K562 (cell line): ENCODE results near the gene GULP1. TPM values are rescaled to one million over a fixed set of nuclear protein-coding genes. Genes with fewer than 3 reads are reported as not detected.
A peak's percentile ranks its signal among the peaks of the same experiment; 100 is the strongest.

Source experiments
- ATAC-seq: fragments of 200-7000 bp; cut with Tn5 transposase; 3 replicates; pipeline ENCODE4 v1.9.1; 2020; ENCODE audit warnings: moderate library complexity
- BruUV-seq: library from RNA; stranded (reverse); fragments of 400-500 nt; replicated peaks from 2 replicates; lab custom pipeline; 2021; lab: Mats Ljungman, UMichigan
- CTCF ChIA-PET: fragments of 300-600 bp; formaldehyde crosslinking; extraction: SDS; loops from one replicate; lab custom pipeline; 2021; ENCODE audit warnings: low intra/inter-chr PET ratio; lab: Yijun Ruan, JAX
- POLR2A ChIA-PET: fragments of 300-600, 350-650 bp; sonication (Branson Sonifier 250); formaldehyde crosslinking; extraction: SDS; loops from one replicate; lab custom pipeline; 2021; ENCODE audit warnings: antibody characterized with exemption, inconsistent platforms; lab: Yijun Ruan, JAX
- DNase-seq, 4 experiments: peaks; one replicate each; pipeline versions ENCODE4 v3.0.0 to v3.0.0-alpha.2; 2011 to 2018; ENCODE audit warnings: low spot score in 3 of 4, mixed read lengths in 3 of 4; ENCODE audit errors: extremely low read depth in 1 of 4
- FAIRE-seq: peaks from 2 replicates; lab custom pipeline; 2011; peaks lifted over from hg19 to GRCh38; lab: Jason Lieb, UNC
- H2AFZ ChIP-seq: 2 replicates; pipeline ENCODE4 v1.6.0; 2011; ENCODE audit warnings: low read depth, low read length, control low read depth, inconsistent platforms
- H3K27ac ChIP-seq: fragments of 200-600 bp; 3 replicates; pipeline ENCODE4 v1.8.0; 2011; ENCODE audit warnings: low read depth, mild to moderate bottlenecking, control low read depth, inconsistent platforms, low read length, moderate library complexity, mixed read lengths; ENCODE audit errors: extremely low read depth
- H3K27me3 ChIP-seq, 2 experiments: fragments of 300-600 bp in 1 of 2; 2 replicates in 1 of 2; 3 replicates in 1 of 2; pipeline versions ENCODE4 v1.6.0 to v1.8.0; 2011; ENCODE audit warnings: inconsistent platforms in 2 of 2, low read length in 2 of 2, mild to moderate bottlenecking in 1 of 2, mixed read lengths in 1 of 2, moderate library complexity in 1 of 2; ENCODE audit not compliant: control insufficient read depth in 2 of 2, insufficient read depth in 2 of 2
- H3K36me3 ChIP-seq: fragments of 300-600 bp; 3 replicates; pipeline ENCODE4 v1.8.0; 2011; ENCODE audit warnings: mild to moderate bottlenecking, low read length, inconsistent platforms; ENCODE audit not compliant: control insufficient read depth, insufficient read depth
- H3K4me1 ChIP-seq, 2 experiments: fragments of 200-600 bp in 1 of 2; replicated peaks in 1 of 2; 2 replicates in 1 of 2; 3 replicates in 1 of 2; pipeline versions ENCODE4 v1.5.1 to v1.8.0; 2011; ENCODE audit warnings: inconsistent platforms in 2 of 2, low read length in 2 of 2, mild to moderate bottlenecking in 1 of 2, mixed read lengths in 1 of 2, moderate library complexity in 1 of 2; ENCODE audit not compliant: control insufficient read depth in 2 of 2, insufficient read depth in 2 of 2
- H3K4me2 ChIP-seq: 2 replicates; pipeline ENCODE4 v1.6.1; 2011; ENCODE audit warnings: low read length, control low read depth, inconsistent platforms, mixed read lengths; ENCODE audit not compliant: insufficient read depth
- H3K4me3 ChIP-seq: fragments of 200-600 bp; sonication (generic), shearing (Covaris generic); 2 replicates; pipeline ENCODE4 v1.5.1; 2016; ENCODE audit warnings: control low read depth, inconsistent platforms
- H3K79me2 ChIP-seq: fragments of 200-600 bp; 3 replicates; pipeline ENCODE4 v1.8.0; 2011; ENCODE audit warnings: low read length, inconsistent platforms; ENCODE audit not compliant: control insufficient read depth, insufficient read depth
- H3K9ac ChIP-seq, 2 experiments: 2 replicates each; pipeline versions ENCODE4 v1.6.0 to v1.6.1; 2011; ENCODE audit warnings: low read depth in 2 of 2, low read length in 2 of 2, control low read depth in 1 of 2, inconsistent platforms in 1 of 2, mild to moderate bottlenecking in 1 of 2, mixed read lengths in 1 of 2; ENCODE audit not compliant: insufficient read depth in 1 of 2
- H3K9me1 ChIP-seq: one replicate; pipeline ENCODE4 v1.6.0; 2011; ENCODE audit warnings: inconsistent platforms, mild to moderate bottlenecking, low read length, moderate library complexity; ENCODE audit not compliant: control insufficient read depth, insufficient read depth
- H3K9me3 ChIP-seq: replicated peaks from 2 replicates; pipeline ENCODE4 v1.5.1; 2011; ENCODE audit warnings: low read depth, low read length, inconsistent platforms; ENCODE audit not compliant: control insufficient read depth, insufficient read depth
- H4K20me1 ChIP-seq: replicated peaks from 2 replicates; pipeline ENCODE4 v1.6.1; 2011; ENCODE audit warnings: low read length, inconsistent platforms, mixed read lengths; ENCODE audit not compliant: control insufficient read depth, insufficient read depth
- CEBPG ChIP-seq, 3 experiments: fragments of 200-800 bp in 1 of 3; sonication (Bioruptor generic) in 1 of 3; sonication (generic) in 1 of 3; formaldehyde crosslinking in 1 of 3; IDR thresholded peaks in 2 of 3; conservative IDR thresholded peaks in 1 of 3; 2 replicates each; pipeline versions ENCODE4 v1.6.1 to v1.8.0; 2016 to 2022; ENCODE audit warnings: missing compliant biosample characterization in 2 of 3, missing genetic modification characterization in 2 of 3, mild to moderate bottlenecking in 1 of 3, missing genetic modification reagents in 1 of 3
- JUN ChIP-seq, 2 experiments: sonication (generic) in 1 of 2; formaldehyde crosslinking in 1 of 2; IDR thresholded peaks; 2 replicates each; pipeline versions ENCODE4 v1.6.1 to v1.8.0; 2012 to 2022; ENCODE audit warnings: borderline replicate concordance in 2 of 2, mild to moderate bottlenecking in 2 of 2, improper control_type of control experiment in 1 of 2, low read depth in 1 of 2, low read length in 1 of 2, missing genetic modification reagents in 1 of 2
- KLF6 ChIP-seq: fragments of 250-450 bp; sonication (Bioruptor Pico); IDR thresholded peaks from 2 replicates; pipeline ENCODE4 v1.4.0; 2020; ENCODE audit warnings: mild to moderate bottlenecking, moderate library complexity, borderline replicate concordance
- ZNF12 ChIP-seq: sonication (generic); formaldehyde crosslinking; IDR thresholded peaks from 2 replicates; pipeline ENCODE4 v1.4.0; 2020; ENCODE audit warnings: mild to moderate bottlenecking, missing genetic modification reagents
- WGBS: fragments of 100-300 bp; shearing (Covaris generic); methylation state at CpG from one replicate; pipeline ENCODE4 v1.1.6; 2016; ENCODE audit warnings: low coverage, mixed read lengths; ENCODE audit not compliant: insufficient coverage; ENCODE audit errors: missing lambda C conversion rate; 5-methylcytosine and 5-hydroxymethylcytosine counted together
- in situ Hi-C: fragments of 300-500 bp; cut with MboI; formaldehyde crosslinking; loops from 4 replicates; pipeline ENCODE4 v1.15.0; 2018; ENCODE audit warnings: inconsistent platforms, mixed read lengths
- intact Hi-C: fragments of 100-400 bp; cut with micrococcal nuclease; formaldehyde crosslinking; loops from 2 replicates; pipeline ENCODE4 v1.14.2; 2022
- polyA plus RNA-seq, 8 experiments: library from polyadenylated mRNA; depleted of rRNA in 4 of 8; stranded (reverse) in 5 of 8; unstranded in 3 of 8; fragments of >200 nt; fragmentation: Nextera tagmentation in 2 of 8; fragmentation: Illumina TruSeq in 1 of 8; extraction: Ambion mirVana in 2 of 8; extraction: Trizol in 1 of 8; gene quantifications; 2 replicates each; pipeline versions ENCODE4 v1.2.1 to v1.2.3, GENCODE V29; 2011 to 2014; ENCODE audit warnings: inconsistent platforms in 1 of 8, missing spikeins in 1 of 8
- total RNA-seq, 7 experiments: library from RNA; depleted of rRNA in 6 of 7; stranded (reverse); fragments of >200 nt in 6 of 7; fragmentation: Illumina TruSeq in 2 of 7; extraction: Trizol in 2 of 7; gene quantifications; 2 replicates each; pipeline versions ENCODE4 v1.2.1 to v1.2.3, GENCODE V29; 2011 to 2021; ENCODE audit warnings: low replicate concordance in 1 of 7

Gene GULP1
- total and polyA plus RNA-seq, 9 of the 15 experiments (the other 6 are each of a cell fraction or from before 2014, with no cell fraction given): 8.5 to 25.3 (median 19.5) TPM

GRCh38 chr2:188295067-188295685 is 3.5 kb downstream of the GULP1 start:
- Histone ChIP-seq H3K4me1 (peaks cover 0 to 15% of the 10 kb centered on the region in 2 experiments; a peak in 3 of 5 replicates), H2AFZ (no peak overlapping the region), H3K36me3 (no peaks in the 10 kb centered on the region), H3K27ac (peak overlapping the region; percentile 96; the same call in 2 of the 3 replicates)
- no peak for FAIRE-seq
- DNase-seq: no peak
- intact Hi-C loops: loop anchor here (2.0 to 10.0 kb wide), 3 partner anchors 28 to 1150 kb away; partner anchors contain the start of gene WDR75
- TF ChIP-seq KLF6 (CRISPR knock-in tag) (no peak), JUN (IDR thresholded peaks at IDR 0.05; ENCODE audit: borderline replicate concordance, low read depth, low read length) (no peak), JUN (CRISPR knock-in tag; IDR thresholded peaks at IDR 0.05; ENCODE audit: borderline replicate concordance) (no peak), CEBPG (CRISPR knock-in tag; IDR thresholded peaks at IDR 0.05) (no peak), CEBPG (tag; conservative IDR thresholded peaks at IDR 0.05 in 1 of 2, IDR thresholded peaks at IDR 0.05 in 1 of 2) (0 out of 4 replicates have a peak, but pooled peaks of 1 of the 2 experiments have one; percentile 23), ZNF12 (CRISPR knock-in tag) (no peak)
- TF ChIP-seq, all 486 proteins: peak for 1
- Histone ChIP-seq H4K20me1 (no peaks in the 10 kb centered on the region), H3K9ac (peak overlapping the region in 1 of 2 experiments; percentile 82; a peak in 2 of 4 replicates), H3K79me2 (peaks cover 78% of the 10 kb centered on the region), H3K9me3 (no peaks in the 10 kb centered on the region; the same call in 1 of the 2 replicates), H3K4me3 (peak overlapping the region; percentile 75; the same call in 1 of the 2 replicates), H3K27me3 (no peaks in the 10 kb centered on the region), H3K9me1 (no peaks in the 10 kb centered on the region), H3K4me2 (peak overlapping the region; percentile 60)
- BruUV-seq: no TSS peak
- ChIA-PET POLR2A (interaction anchor here (0.9 kb wide), 1 partner anchor 9 kb away, joined by 5 read pairs; no protein-coding TSS in a partner anchor), CTCF (no interaction called here)
- WGBS: 5% methylated on average over 3 of the region's 3 CpGs
- in situ Hi-C loops: no loop called here
- no peak for ATAC-seq
